HepG2 (cell line): Measurements from ENCODE around the gene GZF1. TPM values are rescaled to one million over a fixed set of nuclear protein-coding genes. Genes with fewer than 3 reads are reported as not detected.

ENCODE experiments used
- CBFB ChIP-seq: sonication (generic); formaldehyde crosslinking; IDR thresholded peaks from 2 replicates; pipeline ENCODE4 v1.4.0; 2020; ENCODE audit warnings: missing genetic modification reagents
- FOXA3 ChIP-seq: IDR thresholded peaks from 2 replicates; pipeline ENCODE4 v1.6.1; 2016; ENCODE audit warnings: missing genetic modification reagents, missing compliant biosample characterization
- HMG20A ChIP-seq: IDR thresholded peaks from 2 replicates; pipeline ENCODE4 v1.6.1; 2016; ENCODE audit warnings: borderline replicate concordance
- JUN ChIP-seq: sonication (generic); formaldehyde crosslinking; IDR thresholded peaks from 2 replicates; pipeline ENCODE4 v1.4.0; 2020; ENCODE audit warnings: mild to moderate bottlenecking, missing genetic modification reagents
- KLF9 ChIP-seq: IDR thresholded peaks from 2 replicates; pipeline ENCODE4 v1.6.1; 2016; ENCODE audit warnings: low read depth
- PHF21A ChIP-seq: sonication (generic); formaldehyde crosslinking; IDR thresholded peaks from 2 replicates; pipeline ENCODE4 v1.5.0; 2020; ENCODE audit warnings: mild to moderate bottlenecking, missing genetic modification reagents
- RFX1 ChIP-seq: fragments of 450-650 bp; IDR thresholded peaks from 2 replicates; pipeline ENCODE4 v1.6.1; 2017
- SOX13 ChIP-seq, 3 experiments: fragments of 450-650 bp in 1 of 3; sonication (generic) in 1 of 3; formaldehyde crosslinking in 1 of 3; IDR thresholded peaks in 2 of 3; conservative IDR thresholded peaks in 1 of 3; 2 replicates each; pipeline versions ENCODE4 v1.5.0 to v1.6.1; 2016 to 2020; ENCODE audit warnings: antibody characterized with exemption in 1 of 3, mild to moderate bottlenecking in 1 of 3, missing compliant biosample characterization in 1 of 3, missing genetic modification reagents in 1 of 3, moderate library complexity in 1 of 3
- TMF1 ChIP-seq: sonication (generic); formaldehyde crosslinking; IDR thresholded peaks from 2 replicates; pipeline ENCODE4 v1.8.1; 2022; ENCODE audit warnings: low read depth, missing genetic modification reagents
- XBP1 ChIP-seq: sonication (generic); formaldehyde crosslinking; IDR thresholded peaks from 2 replicates; pipeline ENCODE4 v1.5.0; 2020; ENCODE audit warnings: missing genetic modification reagents
- ZBTB21 ChIP-seq: sonication (generic); formaldehyde crosslinking; IDR thresholded peaks from 2 replicates; pipeline ENCODE4 v1.4.0; 2020; ENCODE audit warnings: missing genetic modification reagents
- ZFP36L1 ChIP-seq: sonication (generic); formaldehyde crosslinking; IDR thresholded peaks from 2 replicates; pipeline ENCODE4 v1.8.0; 2022; ENCODE audit warnings: mild to moderate bottlenecking, missing genetic modification reagents, moderate library complexity
- ZFP36L2 ChIP-seq: sonication (generic); formaldehyde crosslinking; IDR thresholded peaks from 2 replicates; pipeline ENCODE4 v1.4.0; 2020; ENCODE audit warnings: missing genetic modification reagents
- ZMYM3 ChIP-seq: sonication (generic); formaldehyde crosslinking; IDR thresholded peaks from 2 replicates; pipeline ENCODE4 v1.5.1; 2020; ENCODE audit warnings: mild to moderate bottlenecking, missing genetic modification reagents
- ZNF382 ChIP-seq: sonication (generic); formaldehyde crosslinking; IDR thresholded peaks from 2 replicates; pipeline ENCODE4 v1.5.0; 2020; ENCODE audit warnings: missing genetic modification reagents, mild to moderate bottlenecking, borderline replicate concordance
- ZNF530 ChIP-seq: sonication (generic); formaldehyde crosslinking; IDR thresholded peaks from 2 replicates; pipeline ENCODE4 v1.5.0; 2020; ENCODE audit warnings: low read depth, mild to moderate bottlenecking, missing genetic modification reagents
- ZNF841 ChIP-seq: sonication (generic); formaldehyde crosslinking; IDR thresholded peaks from 2 replicates; pipeline ENCODE4 v1.8.1; 2023; ENCODE audit warnings: missing genetic modification reagents, borderline replicate concordance
- ZSCAN21 ChIP-seq: sonication (generic); formaldehyde crosslinking; IDR thresholded peaks from 2 replicates; pipeline ENCODE4 v1.8.0; 2022; ENCODE audit warnings: mild to moderate bottlenecking, missing genetic modification reagents, moderate library complexity, borderline replicate concordance
- ZSCAN22 ChIP-seq: sonication (generic); formaldehyde crosslinking; IDR thresholded peaks from 2 replicates; pipeline ENCODE4 v1.4.0; 2020; ENCODE audit warnings: mild to moderate bottlenecking, missing genetic modification reagents
- polyA plus RNA-seq, 8 experiments: library from polyadenylated mRNA; depleted of rRNA in 3 of 8; stranded (reverse) in 7 of 8; unstranded in 1 of 8; fragments of >200 nt; fragmentation: Illumina TruSeq in 4 of 8; extraction: Trizol in 4 of 8; gene quantifications; 2 replicates each; pipeline versions ENCODE4 v1.2.1 to v1.2.3, GENCODE V29; 2011 to 2016; ENCODE audit warnings: low read depth in 4 of 8, missing spikeins in 1 of 8, mixed read lengths in 1 of 8; ENCODE audit not compliant: insufficient read depth in 1 of 8
- total RNA-seq, 5 experiments: library from RNA; depleted of rRNA; stranded (reverse); fragments of >200 nt; fragmentation: Illumina TruSeq; extraction: Trizol; gene quantifications; 2 replicates each; pipeline ENCODE4 v1.2.3, GENCODE V29; 2016; ENCODE audit warnings: low read depth in 1 of 5
- TF ChIP-seq, protein P1 (sequence below): sonication (generic); formaldehyde crosslinking; IDR thresholded peaks from 2 replicates; pipeline ENCODE4 v1.5.0; 2020; ENCODE audit warnings: mild to moderate bottlenecking, missing genetic modification reagents
- TF ChIP-seq, protein P2 (sequence below): sonication (generic); formaldehyde crosslinking; IDR thresholded peaks from 2 replicates; pipeline ENCODE4 v1.4.0; 2020; ENCODE audit warnings: missing genetic modification reagents
- TF ChIP-seq, protein P3 (sequence below): IDR thresholded peaks from 2 replicates; pipeline ENCODE4 v1.6.1; 2012; ENCODE audit warnings: low read length, improper control_type of control experiment
- TF ChIP-seq, protein P4 (sequence below): sonication (generic); formaldehyde crosslinking; conservative IDR thresholded peaks from 2 replicates; pipeline ENCODE4 v1.8.0; 2022; ENCODE audit warnings: mild to moderate bottlenecking, moderate library complexity, missing genetic modification reagents

Gene GZF1
- total and polyA plus RNA-seq, 2 of the 13 experiments (the other 11 are each of a cell fraction or from before 2014, with no cell fraction given) = 16.9 to 26.0 TPM

DNA sequence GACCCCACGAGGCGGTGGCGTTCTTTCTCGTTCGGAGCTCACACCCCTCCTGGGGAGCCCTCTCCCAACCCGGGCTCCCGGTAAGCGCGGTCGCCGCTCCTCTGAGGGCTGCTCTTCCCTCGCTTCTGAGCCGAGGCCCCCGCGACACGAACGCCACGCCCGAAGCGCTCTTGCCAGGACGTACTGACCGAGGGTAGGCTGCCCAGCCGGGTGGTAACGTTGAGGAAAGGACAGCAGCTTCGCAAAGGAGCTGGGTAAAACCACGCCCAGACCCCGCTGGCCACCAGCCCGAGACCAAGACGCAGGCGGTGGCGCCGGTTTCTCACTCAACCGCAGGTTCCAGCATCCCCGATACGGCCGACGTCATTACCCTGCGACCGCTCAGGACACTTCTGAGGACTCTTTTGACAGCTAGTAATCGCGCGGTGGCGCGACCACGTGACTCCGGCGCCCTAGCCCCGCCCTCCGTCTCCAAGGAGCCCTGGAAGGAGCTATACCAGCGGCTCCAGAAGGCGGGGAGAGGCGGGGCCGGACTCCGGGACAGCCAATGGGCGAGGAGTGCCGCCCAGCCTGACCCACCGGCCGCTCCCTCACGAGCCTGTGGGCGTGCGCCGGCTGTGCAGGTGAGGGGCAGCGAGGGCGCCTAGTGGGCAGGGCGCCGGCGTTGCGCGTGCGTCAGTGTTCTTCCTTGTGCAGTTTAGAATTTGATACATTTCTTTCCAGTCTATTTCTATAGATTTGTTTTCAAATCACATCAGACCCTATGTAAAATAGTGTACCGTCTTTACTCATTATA lies 4.0 kb upstream of the GZF1 start (continued):
- no peak; the same call in 1 of the 2 replicates for TF ChIP-seq ZSCAN22 (CRISPR knock-in tag)
- TF ChIP-seq, protein P1, sequence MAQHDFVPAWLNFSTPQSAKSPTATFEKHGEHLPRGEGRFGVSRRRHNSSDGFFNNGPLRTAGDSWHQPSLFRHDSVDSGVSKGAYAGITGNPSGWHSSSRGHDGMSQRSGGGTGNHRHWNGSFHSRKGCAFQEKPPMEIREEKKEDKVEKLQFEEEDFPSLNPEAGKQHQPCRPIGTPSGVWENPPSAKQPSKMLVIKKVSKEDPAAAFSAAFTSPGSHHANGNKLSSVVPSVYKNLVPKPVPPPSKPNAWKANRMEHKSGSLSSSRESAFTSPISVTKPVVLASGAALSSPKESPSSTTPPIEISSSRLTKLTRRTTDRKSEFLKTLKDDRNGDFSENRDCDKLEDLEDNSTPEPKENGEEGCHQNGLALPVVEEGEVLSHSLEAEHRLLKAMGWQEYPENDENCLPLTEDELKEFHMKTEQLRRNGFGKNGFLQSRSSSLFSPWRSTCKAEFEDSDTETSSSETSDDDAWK = no peak
- TF ChIP-seq ZMYM3 (CRISPR knock-in tag) = no peak
- peak; percentile 42; the same call in 1 of the 2 replicates for TF ChIP-seq SOX13 (IDR thresholded peaks at IDR 0.05)
- TF ChIP-seq SOX13 (CRISPR knock-in tag; conservative IDR thresholded peaks at IDR 0.05 in 1 of 2, IDR thresholded peaks at IDR 0.05 in 1 of 2) = peak in 1 of 2 experiments; percentile 43; a peak in 1 of 4 replicates
- peak; percentile 79 for TF ChIP-seq PHF21A
- peak; percentile 72 for TF ChIP-seq FOXA3 (CRISPR knock-in tag)
- no peak for TF ChIP-seq ZNF382
- TF ChIP-seq, protein P2, sequence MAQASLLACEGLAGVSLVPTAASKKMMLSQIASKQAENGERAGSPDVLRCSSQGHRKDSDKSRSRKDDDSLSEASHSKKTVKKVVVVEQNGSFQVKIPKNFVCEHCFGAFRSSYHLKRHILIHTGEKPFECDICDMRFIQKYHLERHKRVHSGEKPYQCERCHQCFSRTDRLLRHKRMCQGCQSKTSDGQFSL (CRISPR knock-in tag) = no peak
- no peak; the same call in 1 of the 2 replicates for TF ChIP-seq ZNF530 (CRISPR knock-in tag)
- TF ChIP-seq KLF9 = peak; percentile 77; the same call in 1 of the 2 replicates
- TF ChIP-seq HMG20A (CRISPR knock-in tag) = no peak
- TF ChIP-seq ZSCAN21 = peak; percentile 77
- peak; percentile 75; the same call in 1 of the 2 replicates for TF ChIP-seq ZFP36L1 (CRISPR knock-in tag)
- TF ChIP-seq ZBTB21 (CRISPR knock-in tag) = no peak; the same call in 1 of the 2 replicates
- no peak for TF ChIP-seq XBP1 (CRISPR knock-in tag)
- peak; percentile 29; the same call in 1 of the 2 replicates for TF ChIP-seq TMF1
- TF ChIP-seq, protein P3, sequence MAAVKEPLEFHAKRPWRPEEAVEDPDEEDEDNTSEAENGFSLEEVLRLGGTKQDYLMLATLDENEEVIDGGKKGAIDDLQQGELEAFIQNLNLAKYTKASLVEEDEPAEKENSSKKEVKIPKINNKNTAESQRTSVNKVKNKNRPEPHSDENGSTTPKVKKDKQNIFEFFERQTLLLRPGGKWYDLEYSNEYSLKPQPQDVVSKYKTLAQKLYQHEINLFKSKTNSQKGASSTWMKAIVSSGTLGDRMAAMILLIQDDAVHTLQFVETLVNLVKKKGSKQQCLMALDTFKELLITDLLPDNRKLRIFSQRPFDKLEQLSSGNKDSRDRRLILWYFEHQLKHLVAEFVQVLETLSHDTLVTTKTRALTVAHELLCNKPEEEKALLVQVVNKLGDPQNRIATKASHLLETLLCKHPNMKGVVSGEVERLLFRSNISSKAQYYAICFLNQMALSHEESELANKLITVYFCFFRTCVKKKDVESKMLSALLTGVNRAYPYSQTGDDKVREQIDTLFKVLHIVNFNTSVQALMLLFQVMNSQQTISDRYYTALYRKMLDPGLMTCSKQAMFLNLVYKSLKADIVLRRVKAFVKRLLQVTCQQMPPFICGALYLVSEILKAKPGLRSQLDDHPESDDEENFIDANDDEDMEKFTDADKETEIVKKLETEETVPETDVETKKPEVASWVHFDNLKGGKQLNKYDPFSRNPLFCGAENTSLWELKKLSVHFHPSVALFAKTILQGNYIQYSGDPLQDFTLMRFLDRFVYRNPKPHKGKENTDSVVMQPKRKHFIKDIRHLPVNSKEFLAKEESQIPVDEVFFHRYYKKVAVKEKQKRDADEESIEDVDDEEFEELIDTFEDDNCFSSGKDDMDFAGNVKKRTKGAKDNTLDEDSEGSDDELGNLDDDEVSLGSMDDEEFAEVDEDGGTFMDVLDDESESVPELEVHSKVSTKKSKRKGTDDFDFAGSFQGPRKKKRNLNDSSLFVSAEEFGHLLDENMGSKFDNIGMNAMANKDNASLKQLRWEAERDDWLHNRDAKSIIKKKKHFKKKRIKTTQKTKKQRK = no peak
- TF ChIP-seq, protein P4, sequence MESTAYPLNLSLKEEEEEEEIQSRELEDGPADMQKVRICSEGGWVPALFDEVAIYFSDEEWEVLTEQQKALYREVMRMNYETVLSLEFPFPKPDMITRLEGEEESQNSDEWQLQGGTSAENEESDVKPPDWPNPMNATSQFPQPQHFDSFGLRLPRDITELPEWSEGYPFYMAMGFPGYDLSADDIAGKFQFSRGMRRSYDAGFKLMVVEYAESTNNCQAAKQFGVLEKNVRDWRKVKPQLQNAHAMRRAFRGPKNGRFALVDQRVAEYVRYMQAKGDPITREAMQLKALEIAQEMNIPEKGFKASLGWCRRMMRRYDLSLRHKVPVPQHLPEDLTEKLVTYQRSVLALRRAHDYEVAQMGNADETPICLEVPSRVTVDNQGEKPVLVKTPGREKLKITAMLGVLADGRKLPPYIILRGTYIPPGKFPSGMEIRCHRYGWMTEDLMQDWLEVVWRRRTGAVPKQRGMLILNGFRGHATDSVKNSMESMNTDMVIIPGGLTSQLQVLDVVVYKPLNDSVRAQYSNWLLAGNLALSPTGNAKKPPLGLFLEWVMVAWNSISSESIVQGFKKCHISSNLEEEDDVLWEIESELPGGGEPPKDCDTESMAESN (CRISPR knock-in tag) = peak; percentile 91; the same call in 1 of the 2 replicates
- TF ChIP-seq ZNF841 = no peak
- peak; percentile 50; the same call in 1 of the 2 replicates for TF ChIP-seq RFX1
- TF ChIP-seq ZFP36L2 (CRISPR knock-in tag) = 0 out of 2 replicates have a peak, but pooled peaks have one; percentile 46
- peak; percentile 53; the same call in 1 of the 2 replicates for TF ChIP-seq JUN (CRISPR knock-in tag)
- TF ChIP-seq CBFB (CRISPR knock-in tag) = peak; percentile 97
